BE2C (cell line): Measurements from ENCODE around the gene PEPD.

Experiments used
- DNase-seq: peaks from one replicate; pipeline ENCODE4 v3.0.0-alpha.2; 2020
- H3K27me3 ChIP-seq: fragments of 250-450 bp; sonication (Bioruptor Pico); 2 replicates; pipeline ENCODE4 v1.5.1; 2020; ENCODE audit warnings: mild to moderate bottlenecking
- H3K36me3 ChIP-seq: fragments of 250-450 bp; sonication (Bioruptor Pico); 2 replicates; pipeline ENCODE4 v1.5.1; 2020; ENCODE audit warnings: mild to moderate bottlenecking
- H3K4me1 ChIP-seq: fragments of 250-450 bp; sonication (Bioruptor Pico); 2 replicates; pipeline ENCODE4 v1.5.1; 2020
- H3K4me3 ChIP-seq: 2 replicates; pipeline ENCODE4 v1.5.1; 2011; ENCODE audit warnings: low read depth, low read length
- H3K9me3 ChIP-seq: fragments of 250-450 bp; sonication (Bioruptor Pico); 2 replicates; pipeline ENCODE4 v1.5.1; 2020
- TF ChIP-seq, protein P1 (sequence below): IDR thresholded peaks from 2 replicates; pipeline ENCODE4 v1.5.1; 2012; ENCODE audit warnings: mild to moderate bottlenecking, low read depth, low read length

Gene PEPD

DNA sequence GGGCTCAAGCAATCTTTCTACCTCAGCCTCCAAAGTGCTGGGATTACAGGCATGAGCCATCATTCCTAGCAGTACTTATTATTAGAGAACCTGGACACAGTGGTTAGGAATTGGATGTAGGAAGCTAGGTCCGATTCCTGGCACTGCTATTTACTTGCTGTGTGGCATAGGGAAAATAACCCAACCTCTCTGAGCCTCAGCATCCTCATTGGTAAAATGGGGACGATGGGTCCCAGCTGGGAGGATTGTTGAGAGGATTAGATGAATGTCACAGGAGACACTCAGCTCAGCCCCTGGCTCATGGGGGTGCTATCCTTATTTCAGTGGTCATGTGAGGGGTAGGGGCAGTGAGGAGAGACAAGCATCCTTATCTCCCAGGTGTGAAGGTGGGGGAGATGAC is 6.8 kb upstream of the PEPD start:
- Histone ChIP-seq H3K4me1 (no peaks in the 10 kb centered on the region), H3K9me3 (no peaks in the 10 kb centered on the region), H3K4me3 (no peak overlapping the region), H3K36me3 (no peaks in the 10 kb centered on the region), H3K27me3 (no peaks in the 10 kb centered on the region)
- no peak for DNase-seq
- TF ChIP-seq, protein P1, sequence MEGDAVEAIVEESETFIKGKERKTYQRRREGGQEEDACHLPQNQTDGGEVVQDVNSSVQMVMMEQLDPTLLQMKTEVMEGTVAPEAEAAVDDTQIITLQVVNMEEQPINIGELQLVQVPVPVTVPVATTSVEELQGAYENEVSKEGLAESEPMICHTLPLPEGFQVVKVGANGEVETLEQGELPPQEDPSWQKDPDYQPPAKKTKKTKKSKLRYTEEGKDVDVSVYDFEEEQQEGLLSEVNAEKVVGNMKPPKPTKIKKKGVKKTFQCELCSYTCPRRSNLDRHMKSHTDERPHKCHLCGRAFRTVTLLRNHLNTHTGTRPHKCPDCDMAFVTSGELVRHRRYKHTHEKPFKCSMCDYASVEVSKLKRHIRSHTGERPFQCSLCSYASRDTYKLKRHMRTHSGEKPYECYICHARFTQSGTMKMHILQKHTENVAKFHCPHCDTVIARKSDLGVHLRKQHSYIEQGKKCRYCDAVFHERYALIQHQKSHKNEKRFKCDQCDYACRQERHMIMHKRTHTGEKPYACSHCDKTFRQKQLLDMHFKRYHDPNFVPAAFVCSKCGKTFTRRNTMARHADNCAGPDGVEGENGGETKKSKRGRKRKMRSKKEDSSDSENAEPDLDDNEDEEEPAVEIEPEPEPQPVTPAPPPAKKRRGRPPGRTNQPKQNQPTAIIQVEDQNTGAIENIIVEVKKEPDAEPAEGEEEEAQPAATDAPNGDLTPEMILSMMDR, result no peak

DNA sequence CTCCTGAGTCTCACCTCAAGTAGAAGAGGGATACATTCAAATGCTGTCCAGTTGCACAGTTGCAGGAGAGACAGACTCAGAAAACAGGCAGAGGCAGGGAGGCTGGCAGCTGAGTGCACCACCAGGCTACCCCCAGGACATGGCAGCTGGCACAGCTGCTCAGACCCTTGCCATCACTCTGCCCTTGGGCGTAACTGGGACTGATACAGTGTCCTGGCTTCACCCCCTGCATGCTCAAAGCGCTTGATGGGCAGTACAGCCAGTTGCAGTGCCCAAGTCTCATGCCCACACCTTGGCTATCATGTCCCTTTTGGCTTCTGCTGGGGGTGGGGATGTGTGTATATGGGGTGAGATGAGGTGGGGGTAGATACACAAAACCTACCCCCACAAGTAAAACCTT is 5.5 kb upstream of the PEPD start:
- Histone ChIP-seq H3K9me3 (no peaks in the 10 kb centered on the region), H3K27me3 (no peaks in the 10 kb centered on the region), H3K4me3 (no peak overlapping the region), H3K36me3 (no peaks in the 10 kb centered on the region), H3K4me1 (no peaks in the 10 kb centered on the region)
- DNase-seq, result no peak
- TF ChIP-seq, protein P1, result no peak

DNA sequence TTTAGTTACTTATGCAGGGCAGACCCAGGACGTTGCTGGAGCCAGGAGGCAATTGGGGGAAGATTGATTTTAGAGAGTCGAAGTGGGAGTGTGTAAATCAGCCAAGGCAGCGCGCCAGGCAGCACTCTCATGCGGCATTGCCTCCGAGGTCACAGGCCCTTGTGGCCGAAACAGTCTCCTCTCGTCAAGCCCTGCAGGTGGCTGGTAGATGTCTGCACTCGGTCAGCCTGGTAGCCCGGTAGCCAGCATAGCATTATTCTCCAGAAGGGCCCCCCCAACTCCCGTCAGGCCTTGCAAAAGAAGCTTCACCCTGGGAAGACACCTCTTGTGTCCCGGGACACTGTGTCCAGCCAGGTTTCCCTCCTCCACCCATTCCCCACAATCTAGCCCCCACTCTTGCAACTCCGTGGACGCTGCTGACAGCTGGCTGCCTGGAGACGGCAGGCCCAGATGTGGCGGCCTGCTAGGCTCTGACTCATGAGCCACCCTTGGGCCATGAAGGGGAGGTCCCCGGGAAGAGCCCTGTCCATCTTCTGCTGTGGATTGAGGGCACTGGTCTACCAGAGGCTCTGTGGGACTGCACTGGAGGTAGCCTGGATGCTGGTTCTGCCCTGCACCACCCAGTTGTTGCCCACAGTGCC is 2.6 kb upstream of the PEPD start:
- no peaks in the 10 kb centered on the region for H3K27me3 ChIP-seq
- DNase-seq, result no peak
- no peaks in the 10 kb centered on the region for H3K9me3 ChIP-seq
- H3K36me3 ChIP-seq, result no peaks in the 10 kb centered on the region
- TF ChIP-seq, protein P1, result no peak
- no peak overlapping the region for H3K4me3 ChIP-seq
- peaks cover 9% of the 10 kb centered on the region; the same call in 1 of the 2 replicates for H3K4me1 ChIP-seq

DNA sequence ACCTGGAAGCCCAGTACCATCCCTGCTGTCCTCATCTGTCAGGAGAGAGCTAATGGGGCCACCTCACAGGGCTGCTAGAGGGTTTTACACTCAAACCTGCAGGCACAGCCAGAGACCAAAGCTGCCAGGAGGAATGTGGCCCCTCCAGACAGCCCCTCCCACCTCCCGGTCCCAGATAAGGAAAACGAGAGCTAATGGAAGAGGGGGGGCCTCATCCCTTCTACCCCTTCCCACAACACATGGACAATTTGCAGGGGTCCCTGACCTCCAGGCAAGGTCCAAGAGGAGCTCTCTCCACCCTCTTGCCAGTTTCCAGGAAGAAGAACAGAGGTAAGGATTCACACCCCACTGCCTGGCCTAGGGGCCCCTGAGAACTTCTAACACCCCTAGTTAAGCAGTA is 1.6 kb upstream of the PEPD start:
- Histone ChIP-seq H3K4me3 (no peak overlapping the region), H3K27me3 (no peaks in the 10 kb centered on the region), H3K4me1 (peaks cover 9% of the 10 kb centered on the region; the same call in 1 of the 2 replicates), H3K9me3 (no peaks in the 10 kb centered on the region), H3K36me3 (no peaks in the 10 kb centered on the region)
- DNase-seq, result no peak
- TF ChIP-seq, protein P1, result no peak

DNA sequence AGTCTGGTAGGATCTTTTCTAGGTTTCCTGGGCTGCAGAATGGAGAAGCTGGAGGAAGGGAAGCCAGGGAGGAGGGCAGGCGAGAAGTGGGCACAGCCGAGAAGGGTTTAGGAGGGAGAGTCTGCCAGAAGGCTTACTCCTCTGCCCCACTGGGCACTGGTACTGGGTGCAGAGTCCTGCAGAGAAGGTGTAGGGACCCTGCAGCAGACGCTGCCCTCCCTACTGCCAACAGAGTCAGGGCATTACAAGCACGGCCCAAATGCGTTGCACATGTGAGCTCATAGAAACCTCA is 726 bp upstream of the PEPD start:
- TF ChIP-seq, protein P1, result no peak
- H3K36me3 ChIP-seq, result no peaks in the 10 kb centered on the region
- H3K9me3 ChIP-seq, result no peaks in the 10 kb centered on the region
- peaks cover 9% of the 10 kb centered on the region; the same call in 1 of the 2 replicates for H3K4me1 ChIP-seq
- DNase-seq, result no peak
- H3K27me3 ChIP-seq, result no peaks in the 10 kb centered on the region
- H3K4me3 ChIP-seq, result peak overlapping the region; percentile 54

DNA sequence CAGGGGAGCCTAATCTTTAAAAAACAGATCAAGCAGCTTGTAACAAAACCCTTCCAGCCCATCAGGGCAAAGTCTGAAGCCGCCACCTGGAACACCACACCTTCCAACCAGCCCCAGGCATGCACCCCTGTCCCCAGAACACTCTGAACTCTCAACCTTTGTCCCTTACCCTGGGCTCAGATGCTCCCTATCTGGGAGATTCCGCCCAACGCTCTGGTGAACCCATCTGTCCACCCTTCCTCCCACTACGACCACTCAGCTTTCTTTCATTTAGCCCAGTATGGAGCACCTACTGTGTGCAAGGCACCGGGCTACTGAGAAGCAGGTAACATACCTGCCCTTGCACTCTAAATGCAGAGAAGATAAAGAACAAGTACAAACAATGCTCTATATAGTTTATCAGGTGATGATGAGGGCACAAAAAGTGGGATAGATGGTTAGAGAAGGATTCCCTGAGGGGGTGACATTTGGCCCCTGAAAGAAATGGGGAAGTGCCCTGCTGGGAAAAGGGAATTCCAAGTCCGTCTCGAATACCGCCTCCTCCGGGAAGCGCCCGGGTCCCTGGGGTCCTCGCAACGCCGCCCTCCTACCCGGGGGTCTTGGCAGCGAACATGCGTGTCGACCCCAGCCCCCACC is 629 bp downstream of the PEPD start:
- no peaks in the 10 kb centered on the region for H3K9me3 ChIP-seq

More for the DNA sequence above, 629 bp downstream of the PEPD start:
- TF ChIP-seq, protein P1, result no peak
- Histone ChIP-seq H3K4me1 (peaks cover 9% of the 10 kb centered on the region; the same call in 1 of the 2 replicates), H3K27me3 (no peaks in the 10 kb centered on the region), H3K36me3 (no peaks in the 10 kb centered on the region), H3K4me3 (peak overlapping the region; percentile 78)
- no peak for DNase-seq
